Common myeloid progenitor, CD34-positive (primary cell): ENCODE data around the gene MSRB3.

Experiments
- CTCF ChIA-PET: fragments of 350-600 bp; sonication (Branson Sonifier 250); formaldehyde crosslinking; loops from one replicate; lab custom pipeline; 2021; ENCODE audit warnings: antibody characterized with exemption; lab: Charles Lee
- POLR2A ChIA-PET: fragments of 350-600 bp; sonication (Branson Sonifier 250); formaldehyde crosslinking; loops from one replicate; lab custom pipeline; 2021; ENCODE audit warnings: antibody characterized with exemption; lab: Charles Lee
- DNase-seq, 3 donors: peaks; one replicate each; pipeline versions ENCODE4 v3.0.0 to v3.0.0-alpha.2; 2013
- H3K27ac ChIP-seq, 2 experiments: 1 replicate in 1 of 2; 2 replicates in 1 of 2; pipeline ENCODE4 v1.7.0; 2013; ENCODE audit warnings: inconsistent platforms in 2 of 2, low read length in 2 of 2, mild to moderate bottlenecking in 2 of 2, low read depth in 1 of 2, moderate library complexity in 1 of 2; ENCODE audit not compliant: severe bottlenecking in 2 of 2, insufficient read depth in 1 of 2, poor library complexity in 1 of 2
- H3K27me3 ChIP-seq, 5 experiments: replicated peaks in 2 of 5; 1 replicate in 3 of 5; 2 replicates in 2 of 5; pipeline versions ENCODE4 v1.6.1 to v1.7.0; 2013; ENCODE audit warnings: low read length in 4 of 5, mild to moderate bottlenecking in 2 of 5, moderate library complexity in 2 of 5, inconsistent platforms in 1 of 5; ENCODE audit not compliant: insufficient read depth in 5 of 5, control insufficient read depth in 4 of 5
- H3K36me3 ChIP-seq, 4 experiments: 1 replicate in 2 of 4; 2 replicates in 2 of 4; pipeline versions ENCODE4 v1.6.1 to v1.7.0; 2013; ENCODE audit warnings: low read length in 3 of 4, control low read depth in 1 of 4, mild to moderate bottlenecking in 1 of 4; ENCODE audit not compliant: control insufficient read depth in 4 of 4, insufficient read depth in 4 of 4
- H3K4me1 ChIP-seq, 4 experiments: 1 replicate in 3 of 4; 2 replicates in 1 of 4; pipeline versions ENCODE4 v1.6.1 to v1.7.1; 2013; ENCODE audit warnings: low read length in 3 of 4, mild to moderate bottlenecking in 3 of 4, control low read depth in 1 of 4, inconsistent platforms in 1 of 4, moderate library complexity in 1 of 4; ENCODE audit not compliant: control insufficient read depth in 4 of 4, insufficient read depth in 4 of 4; ENCODE audit errors: control extremely low read depth in 1 of 4
- H3K4me3 ChIP-seq, 7 experiments: 1 replicate in 4 of 7; 2 replicates in 3 of 7; pipeline versions ENCODE4 v1.5.1 to v1.7.0; 2013; ENCODE audit warnings: mild to moderate bottlenecking in 7 of 7, low read length in 6 of 7, moderate library complexity in 6 of 7, inconsistent platforms in 2 of 7, low read depth in 2 of 7, control low read depth in 1 of 7; ENCODE audit not compliant: insufficient read depth in 4 of 7, control insufficient read depth in 1 of 7; ENCODE audit errors: extremely low read depth in 1 of 7
- H3K9me3 ChIP-seq, 5 experiments: 1 replicate in 4 of 5; 2 replicates in 1 of 5; pipeline versions ENCODE4 v1.6.1 to v1.7.1; 2013; ENCODE audit warnings: low read length in 4 of 5, mild to moderate bottlenecking in 2 of 5, inconsistent platforms in 1 of 5, low read depth in 1 of 5, moderate library complexity in 1 of 5; ENCODE audit not compliant: control insufficient read depth in 4 of 5, insufficient read depth in 2 of 5; ENCODE audit errors: control extremely low read depth in 1 of 5
- WGBS: methylation state at CpG from one replicate; pipeline ENCODE4 v1.1.5; 2013; ENCODE audit not compliant: insufficient coverage; 5-methylcytosine and 5-hydroxymethylcytosine counted together

The MSRB3 gene

DNA sequence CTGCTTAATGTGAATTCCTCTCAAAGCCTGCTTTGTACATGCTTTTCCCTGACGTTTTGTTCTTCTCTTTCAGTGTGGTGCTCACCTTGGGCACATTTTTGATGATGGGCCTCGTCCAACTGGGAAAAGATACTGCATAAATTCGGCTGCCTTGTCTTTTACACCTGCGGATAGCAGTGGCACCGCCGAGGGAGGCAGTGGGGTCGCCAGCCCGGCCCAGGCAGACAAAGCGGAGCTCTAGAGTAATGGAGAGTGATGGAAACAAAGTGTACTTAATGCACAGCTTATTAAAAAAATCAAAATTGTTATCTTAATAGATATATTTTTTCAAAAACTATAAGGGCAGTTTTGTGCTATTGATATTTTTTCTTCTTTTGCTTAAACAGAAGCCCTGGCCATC is 184.6 kb downstream of the MSRB3 start:
- CTCF ChIA-PET, result interaction anchor here (0.9 to 2.5 kb wide), 2 partner anchors 12 to 66 kb away, joined by 3 to 6 read pairs; no protein-coding TSS in a partner anchor
- no peak overlapping the region for H3K4me3 ChIP-seq

DNA sequence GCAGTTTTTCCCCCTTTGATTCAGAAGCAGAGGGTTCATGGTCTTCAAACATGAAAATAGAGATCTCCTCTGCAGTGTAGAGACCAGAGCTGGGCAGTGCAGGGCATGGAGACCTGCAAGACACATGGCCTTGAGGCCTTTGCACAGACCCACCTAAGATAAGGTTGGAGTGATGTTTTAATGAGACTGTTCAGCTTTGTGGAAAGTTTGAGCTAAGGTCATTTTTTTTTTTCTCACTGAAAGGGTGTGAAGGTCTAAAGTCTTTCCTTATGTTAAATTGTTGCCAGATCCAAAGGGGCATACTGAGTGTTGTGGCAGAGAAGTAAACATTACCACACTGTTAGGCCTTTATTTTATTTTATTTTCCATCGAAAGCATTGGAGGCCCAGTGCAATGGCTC is 185.1 kb downstream of the MSRB3 start:
- Histone ChIP-seq H3K27ac (no peak overlapping the region), H3K27me3 (no peaks in the 10 kb centered on the region), H3K36me3 (peaks cover 9 to 50% (median 22%) of the 10 kb centered on the region in 4 experiments), H3K9me3 (no peaks in the 10 kb centered on the region), H3K4me3 (no peak overlapping the region), H3K4me1 (no peaks in the 10 kb centered on the region)
- DNase-seq, result no peak
- WGBS, result no CpG with 5 or more reads among the region's 1 CpG
- POLR2A ChIA-PET, result no interaction called here
- CTCF ChIA-PET, result interaction anchor here (0.9 to 2.5 kb wide), 3 partner anchors 10 to 67 kb away, joined by 3 to 6 read pairs (median 6); no protein-coding TSS in a partner anchor

More for the DNA sequence above, 184.6 kb downstream of the MSRB3 start:
- no peak for DNase-seq
- 97% methylated on average over 6 of the region's 9 CpGs for WGBS
- no peaks in the 10 kb centered on the region for H3K9me3 ChIP-seq
- no peaks in the 10 kb centered on the region for H3K27me3 ChIP-seq
- POLR2A ChIA-PET, result no interaction called here
- peaks cover 11 to 53% (median 23%) of the 10 kb centered on the region in 4 experiments for H3K36me3 ChIP-seq
- no peaks in the 10 kb centered on the region for H3K4me1 ChIP-seq
- H3K27ac ChIP-seq, result no peak overlapping the region

DNA sequence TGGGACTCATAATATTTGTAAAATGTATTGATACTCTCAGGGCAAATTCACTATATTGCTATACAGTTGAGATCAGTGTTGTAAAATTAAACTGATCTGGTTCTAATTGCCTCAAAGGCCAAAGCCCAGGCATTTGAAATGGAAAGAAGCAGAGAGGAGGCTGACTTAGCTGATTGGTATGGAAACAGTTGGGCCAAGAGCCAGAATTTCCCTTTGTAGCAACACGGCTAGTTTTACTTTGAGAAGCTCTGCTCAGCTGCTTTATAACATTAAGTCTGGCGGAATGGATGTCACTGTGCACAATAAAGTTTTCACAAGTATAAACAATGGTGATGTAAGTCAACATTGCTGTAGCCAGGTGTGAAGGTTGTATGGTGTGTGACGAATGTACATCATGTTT is 186.4 kb downstream of the MSRB3 start:
- Histone ChIP-seq H3K27me3 (no peaks in the 10 kb centered on the region), H3K4me1 (no peaks in the 10 kb centered on the region), H3K4me3 (no peak overlapping the region), H3K9me3 (no peaks in the 10 kb centered on the region), H3K27ac (no peak overlapping the region), H3K36me3 (peaks cover 7 to 49% (median 19%) of the 10 kb centered on the region in 4 experiments)
- 97% methylated on average over 3 of the region's 3 CpGs for WGBS
- CTCF ChIA-PET, result interaction anchor here (2.1 to 2.5 kb wide), 2 partner anchors 10 to 11 kb away, joined by 6 read pairs; no protein-coding TSS in a partner anchor
- DNase-seq, result no peak
- POLR2A ChIA-PET, result no interaction called here

DNA sequence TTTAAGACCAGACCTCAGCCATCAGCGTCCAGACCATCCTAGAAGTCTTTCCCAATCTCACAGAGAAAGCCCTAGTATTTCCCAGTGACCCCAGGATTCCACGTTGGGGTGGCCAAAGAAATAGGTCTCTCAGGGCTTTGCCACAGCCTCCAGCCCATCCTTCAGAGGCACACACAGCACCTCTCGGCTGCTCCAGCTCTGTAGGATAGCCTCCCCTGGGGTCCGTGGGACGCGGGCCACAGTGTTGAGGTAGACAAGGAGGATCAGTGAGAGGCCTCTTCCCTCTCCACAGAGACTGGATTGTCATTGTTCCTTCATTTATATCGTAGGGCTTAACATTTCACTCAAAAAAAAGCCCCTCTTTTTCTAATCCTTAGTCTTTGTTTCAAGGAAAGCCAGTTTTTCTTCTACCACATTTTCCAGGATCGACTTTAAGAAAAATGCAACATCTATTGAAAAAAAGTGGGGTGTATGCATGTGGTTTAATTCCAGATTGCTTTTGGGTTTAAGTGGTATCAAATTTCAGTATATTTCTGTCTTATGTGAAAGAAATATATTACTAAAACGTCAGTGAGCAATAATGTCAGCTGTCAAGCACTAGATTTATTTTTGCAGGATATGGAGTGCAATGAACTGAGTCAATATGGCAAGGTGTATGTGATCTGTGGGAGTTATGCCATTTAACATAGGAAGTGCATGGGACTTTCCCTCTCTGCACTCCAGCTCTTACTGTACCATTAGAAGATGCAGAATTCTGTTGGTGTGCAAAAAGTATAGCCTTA is 187.5 kb downstream of the MSRB3 start:
- Histone ChIP-seq H3K4me1 (no peaks in the 10 kb centered on the region), H3K9me3 (no peaks in the 10 kb centered on the region), H3K4me3 (no peak overlapping the region), H3K36me3 (peaks cover 4 to 39% (median 15%) of the 10 kb centered on the region in 4 experiments), H3K27me3 (no peaks in the 10 kb centered on the region), H3K27ac (no peak overlapping the region)
- ChIA-PET CTCF (interaction anchor here (2.1 to 2.5 kb wide), 2 partner anchors 9 to 12 kb away, joined by 6 read pairs; no protein-coding TSS in a partner anchor), POLR2A (no interaction called here)
- WGBS, result 84% methylated on average over 7 of the region's 9 CpGs
- no peak for DNase-seq

DNA sequence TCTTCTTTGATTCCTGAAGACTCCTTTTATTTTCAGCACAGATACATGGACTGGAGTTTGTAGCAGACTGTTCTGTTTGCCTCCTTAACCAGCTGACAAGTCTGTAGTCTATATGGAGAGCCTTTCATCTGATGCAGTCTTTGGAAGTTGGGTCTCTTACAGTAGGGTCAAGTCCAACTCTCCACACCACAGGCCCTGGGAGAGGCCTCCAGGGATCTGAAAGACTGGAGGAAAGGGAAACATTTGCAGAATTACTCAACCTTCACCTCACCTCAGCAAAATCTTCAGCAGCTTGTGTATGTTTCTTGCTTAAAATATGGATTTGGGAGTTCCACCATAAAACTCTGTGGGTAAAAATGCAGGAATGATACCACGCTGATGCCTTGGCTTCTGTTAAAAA is 188.4 kb downstream of the MSRB3 start:
- POLR2A ChIA-PET, result no interaction called here
- 100% methylated on average over 1 of the region's 1 CpG for WGBS

DNA sequence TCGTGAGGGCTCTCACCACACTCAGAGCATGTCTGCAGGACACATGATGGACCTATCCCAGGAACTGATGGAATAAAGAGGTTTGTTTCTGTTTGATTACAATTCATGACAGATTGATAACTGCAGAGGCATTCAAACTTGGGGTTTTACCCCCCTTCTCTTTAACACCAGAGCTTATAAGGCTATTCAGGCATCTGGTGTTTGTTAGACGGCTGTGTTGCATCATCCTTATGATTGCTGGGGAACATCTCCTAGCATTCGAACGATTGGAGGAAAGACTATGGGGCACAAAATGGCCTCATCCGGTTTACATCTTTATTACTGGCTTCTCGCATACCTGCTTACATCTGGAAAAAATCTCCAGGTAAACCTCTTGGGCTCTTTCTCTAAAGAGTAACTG is 191.8 kb downstream of the MSRB3 start:
- 93% methylated on average over 5 of the region's 6 CpGs for whole genome bisulfite sequencing
- ChIA-PET CTCF (no interaction called here), POLR2A (no interaction called here)
- H3K4me1 ChIP-seq, result peaks cover 0 to 4% (median 0%) of the 10 kb centered on the region in 4 experiments
- H3K27me3 ChIP-seq, result no peaks in the 10 kb centered on the region
- no peak overlapping the region for H3K27ac ChIP-seq
- no peak for DNase-seq
- H3K4me3 ChIP-seq, result no peak overlapping the region
- no peaks in the 10 kb centered on the region for H3K9me3 ChIP-seq
- H3K36me3 ChIP-seq, result peaks cover 0 to 2% (median 0%) of the 10 kb centered on the region in 4 experiments

More for the DNA sequence above, 188.4 kb downstream of the MSRB3 start:
- no peaks in the 10 kb centered on the region for H3K4me1 ChIP-seq
- no peaks in the 10 kb centered on the region for H3K9me3 ChIP-seq
- no peak overlapping the region for H3K4me3 ChIP-seq
- CTCF ChIA-PET, result no interaction called here
- no peak for DNase-seq
- no peaks in the 10 kb centered on the region for H3K27me3 ChIP-seq
- H3K36me3 ChIP-seq, result peaks cover 2 to 31% (median 15%) of the 10 kb centered on the region in 4 experiments
- H3K27ac ChIP-seq, result no peak overlapping the region

DNA sequence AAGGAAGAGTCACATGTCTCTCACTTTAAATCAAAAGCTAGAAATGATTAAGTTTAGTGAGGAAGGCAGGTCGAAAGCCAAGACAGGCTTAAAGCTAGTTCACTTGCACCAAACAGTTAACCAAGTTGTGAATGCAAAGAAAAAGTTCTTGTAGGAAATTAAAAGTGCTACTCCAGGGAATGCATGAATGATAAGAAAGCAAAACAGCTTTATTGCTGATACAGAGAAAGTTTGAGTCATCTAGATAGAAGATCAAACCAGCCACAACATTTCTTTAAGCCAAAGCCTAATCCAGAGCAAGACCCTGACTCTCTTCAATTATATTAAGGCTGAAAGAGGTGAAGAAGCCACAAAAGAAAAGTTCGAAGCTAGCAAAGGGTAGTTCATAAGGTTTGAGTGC is 193.6 kb downstream of the MSRB3 start:
- no peaks in the 10 kb centered on the region for H3K36me3 ChIP-seq
- ChIA-PET POLR2A (no interaction called here), CTCF (no interaction called here)
- WGBS, result 80% methylated on average over 1 of the region's 2 CpGs
- no peak overlapping the region for H3K4me3 ChIP-seq
- no peaks in the 10 kb centered on the region for H3K9me3 ChIP-seq
- H3K27ac ChIP-seq, result no peak overlapping the region
- DNase-seq, result no peak
- no peaks in the 10 kb centered on the region for H3K27me3 ChIP-seq
- H3K4me1 ChIP-seq, result peaks cover 0 to 4% (median 0%) of the 10 kb centered on the region in 4 experiments
